Bronchial epithelial cell (primary cell): ENCODE data around the gene CYP4F2. TPM values are rescaled to one million over a fixed set of nuclear protein-coding genes. Genes with fewer than 3 reads are reported as not detected.
"Not testable (repeated sequence)": the region's sequence is repeated elsewhere in the genome, so short reads cannot be mapped to it uniquely, and the experiment has no call there.

Experiments used
- DNase-seq: peaks from one replicate; pipeline ENCODE4 v3.0.0-alpha.2; 2010; ENCODE audit warnings: low read depth
- FAIRE-seq: peaks from 2 replicates; lab custom pipeline; 2011; peaks lifted over from hg19 to GRCh38; lab: Jason Lieb, UNC
- H3K27me3 ChIP-seq: 2 replicates; pipeline ENCODE4 v1.5.1; 2011; ENCODE audit warnings: low read length; ENCODE audit not compliant: control insufficient read depth, insufficient read depth
- H3K36me3 ChIP-seq: 2 replicates; pipeline ENCODE4 v1.5.1; 2011; ENCODE audit warnings: low read length; ENCODE audit not compliant: control insufficient read depth, insufficient read depth
- H3K4me3 ChIP-seq: 2 replicates; pipeline ENCODE4 v1.5.1; 2011; ENCODE audit warnings: mild to moderate bottlenecking, low read depth, low read length, control low read depth
- CTCF ChIP-seq: IDR thresholded peaks from 2 replicates; pipeline ENCODE4 v1.5.1; 2011; ENCODE audit warnings: mild to moderate bottlenecking, moderate library complexity, low read length, control low read depth, inconsistent platforms; ENCODE audit not compliant: insufficient read depth, severe bottlenecking
- total RNA-seq: library from RNA; depleted of rRNA; stranded (reverse); fragments of >200 nt; gene quantifications from 2 replicates; pipeline ENCODE4 v1.2.1, GENCODE V29; 2014

CYP4F2 gene
- total RNA-seq, 1 donor from 2014 or later, result under 0.01 TPM

- no peak for DNase-seq
- Histone ChIP-seq H3K27me3 (no peaks in the 10 kb centered on the region), H3K4me3 (no peak overlapping the region), H3K36me3 (no peaks in the 10 kb centered on the region)
- FAIRE-seq, result no peak
- no peak for TF ChIP-seq CTCF
Observed at GRCh38 chr19:15862444-15862843, 35.4 kb downstream of the CYP4F2 start.

GRCh38 chr19:15860522-15860921, 37.4 kb downstream of the CYP4F2 start:
- FAIRE-seq (no peak), DNase-seq (no peak)
- H3K27me3 ChIP-seq, result no peaks in the 10 kb centered on the region
- no peaks in the 10 kb centered on the region for H3K36me3 ChIP-seq
- no peak for TF ChIP-seq CTCF
- H3K4me3 ChIP-seq, result no peak overlapping the region

- H3K4me3 ChIP-seq, result no peak overlapping the region
- DNase-seq, result no peak
- no peaks in the 10 kb centered on the region for H3K27me3 ChIP-seq
- H3K36me3 ChIP-seq, result no peaks in the 10 kb centered on the region
- TF ChIP-seq CTCF, result no peak
- FAIRE-seq, result no peak
Observed at GRCh38 chr19:15859187-15859586, 38.7 kb downstream of the CYP4F2 start.

- DNase-seq (no peak), FAIRE-seq (no peak)
- TF ChIP-seq CTCF, result no peak
- Histone ChIP-seq H3K4me3 (no peak overlapping the region), H3K36me3 (no peaks in the 10 kb centered on the region), H3K27me3 (no peaks in the 10 kb centered on the region)
Observed at GRCh38 chr19:15850385-15850784, 47.5 kb downstream of the CYP4F2 start.

GRCh38 chr19:15846923-15847322, 51.0 kb downstream of the CYP4F2 start:
- DNase-seq (no peak), FAIRE-seq (no peak)
- TF ChIP-seq CTCF, result no peak
- Histone ChIP-seq H3K36me3 (no peaks in the 10 kb centered on the region), H3K27me3 (no peaks in the 10 kb centered on the region), H3K4me3 (no peak overlapping the region)

- not testable (repeated sequence) for H3K36me3 ChIP-seq, H3K4me3 ChIP-seq, FAIRE-seq, H3K27me3 ChIP-seq
- DNase-seq, result peak; percentile 44
Observed at GRCh38 chr19:15843894-15844222, 54.0 kb downstream of the CYP4F2 start.
